ENCODE measurements around the gene ALPK3. TPM values are rescaled to one million over a fixed set of nuclear protein-coding genes. Genes with fewer than 3 reads are reported as not detected.

ALPK3 gene
- total RNA-seq, 1 experiment from 2014 or later: 2.0 TPM

DNA sequence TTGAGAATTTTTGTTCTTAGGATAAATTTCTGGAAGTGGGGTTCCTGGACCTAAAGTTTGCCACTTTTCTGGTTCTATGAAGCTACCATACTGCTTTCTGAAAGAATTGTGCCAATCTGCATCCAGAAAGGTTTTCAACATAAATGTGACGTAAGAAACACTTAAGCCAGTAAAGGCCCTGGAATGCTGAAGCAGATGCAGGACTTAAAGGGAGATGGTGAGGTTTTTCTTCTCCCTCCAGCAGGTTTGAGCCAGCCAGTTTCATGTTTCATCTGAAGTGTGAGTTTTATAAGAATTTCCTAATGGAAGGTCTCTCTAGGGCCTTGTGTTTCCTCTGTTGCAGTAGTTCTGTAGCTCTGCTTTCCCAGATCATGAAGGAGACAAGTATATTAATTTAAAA lies 35.7 kb upstream of the ALPK3 start:
- peaks cover 14 to 24% of the 10 kb centered on the region in 2 experiments; a peak in 3 of 4 replicates for H3K36me3 ChIP-seq (ENCODE audit: control insufficient read depth in 1 of 2, insufficient read depth in 2 of 2, low read length in 2 of 2)
- H3K4me1 ChIP-seq (ENCODE audit: control insufficient read depth in 1 of 2, insufficient read depth in 2 of 2, low read length in 2 of 2): no peaks in the 10 kb centered on the region
- no peak for TF ChIP-seq JUND (IDR thresholded peaks at IDR 0.05)
- no peak for TF ChIP-seq RAD21 (IDR thresholded peaks at IDR 0.05; ENCODE audit: low read depth)
- TF ChIP-seq MAX (IDR thresholded peaks at IDR 0.05): no peak
- TF ChIP-seq ZFX (IDR thresholded peaks at IDR 0.05): no peak
- TF ChIP-seq CTCF (IDR thresholded peaks at IDR 0.05 in 2 of 3, conservative IDR thresholded peaks at IDR 0.05 in 1 of 3; ENCODE audit: borderline replicate concordance in 1 of 3, insufficient read depth in 1 of 3, low read depth in 2 of 3, low read length in 2 of 3): no peak
- TF ChIP-seq CEBPB (IDR thresholded peaks at IDR 0.05; ENCODE audit: low read depth): no peak
- no peak for TF ChIP-seq EZH2phosphoT487 (IDR thresholded peaks at IDR 0.05; ENCODE audit: borderline replicate concordance)
- TF ChIP-seq, protein P1, sequence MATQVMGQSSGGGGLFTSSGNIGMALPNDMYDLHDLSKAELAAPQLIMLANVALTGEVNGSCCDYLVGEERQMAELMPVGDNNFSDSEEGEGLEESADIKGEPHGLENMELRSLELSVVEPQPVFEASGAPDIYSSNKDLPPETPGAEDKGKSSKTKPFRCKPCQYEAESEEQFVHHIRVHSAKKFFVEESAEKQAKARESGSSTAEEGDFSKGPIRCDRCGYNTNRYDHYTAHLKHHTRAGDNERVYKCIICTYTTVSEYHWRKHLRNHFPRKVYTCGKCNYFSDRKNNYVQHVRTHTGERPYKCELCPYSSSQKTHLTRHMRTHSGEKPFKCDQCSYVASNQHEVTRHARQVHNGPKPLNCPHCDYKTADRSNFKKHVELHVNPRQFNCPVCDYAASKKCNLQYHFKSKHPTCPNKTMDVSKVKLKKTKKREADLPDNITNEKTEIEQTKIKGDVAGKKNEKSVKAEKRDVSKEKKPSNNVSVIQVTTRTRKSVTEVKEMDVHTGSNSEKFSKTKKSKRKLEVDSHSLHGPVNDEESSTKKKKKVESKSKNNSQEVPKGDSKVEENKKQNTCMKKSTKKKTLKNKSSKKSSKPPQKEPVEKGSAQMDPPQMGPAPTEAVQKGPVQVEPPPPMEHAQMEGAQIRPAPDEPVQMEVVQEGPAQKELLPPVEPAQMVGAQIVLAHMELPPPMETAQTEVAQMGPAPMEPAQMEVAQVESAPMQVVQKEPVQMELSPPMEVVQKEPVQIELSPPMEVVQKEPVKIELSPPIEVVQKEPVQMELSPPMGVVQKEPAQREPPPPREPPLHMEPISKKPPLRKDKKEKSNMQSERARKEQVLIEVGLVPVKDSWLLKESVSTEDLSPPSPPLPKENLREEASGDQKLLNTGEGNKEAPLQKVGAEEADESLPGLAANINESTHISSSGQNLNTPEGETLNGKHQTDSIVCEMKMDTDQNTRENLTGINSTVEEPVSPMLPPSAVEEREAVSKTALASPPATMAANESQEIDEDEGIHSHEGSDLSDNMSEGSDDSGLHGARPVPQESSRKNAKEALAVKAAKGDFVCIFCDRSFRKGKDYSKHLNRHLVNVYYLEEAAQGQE (IDR thresholded peaks at IDR 0.05; ENCODE audit: low read depth): no peak
- no peak for TF ChIP-seq ZBTB33 (IDR thresholded peaks at IDR 0.05; ENCODE audit: extremely low read depth, insufficient replicate concordance, low read length)
- TF ChIP-seq SIN3A (IDR thresholded peaks at IDR 0.05; ENCODE audit: low read depth): no peak
- TF ChIP-seq EGR1 (IDR thresholded peaks at IDR 0.05; ENCODE audit: low read depth): no peak
- TF ChIP-seq, protein P2, sequence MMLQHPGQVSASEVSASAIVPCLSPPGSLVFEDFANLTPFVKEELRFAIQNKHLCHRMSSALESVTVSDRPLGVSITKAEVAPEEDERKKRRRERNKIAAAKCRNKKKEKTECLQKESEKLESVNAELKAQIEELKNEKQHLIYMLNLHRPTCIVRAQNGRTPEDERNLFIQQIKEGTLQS (IDR thresholded peaks at IDR 0.05): no peak
- no peak for TF ChIP-seq ZNF274 (IDR thresholded peaks at IDR 0.05; ENCODE audit: low read depth, low read length)
- TF ChIP-seq ELF1 (IDR thresholded peaks at IDR 0.05; ENCODE audit: borderline replicate concordance, low read depth): no peak
- no peak for TF ChIP-seq SRF (IDR thresholded peaks at IDR 0.05; ENCODE audit: low read depth)
- no peak for TF ChIP-seq TCF7L2 (IDR thresholded peaks at IDR 0.05; ENCODE audit: borderline replicate concordance, extremely low read depth, insufficient read depth, insufficient read length)
- no peak for TF ChIP-seq POLR2A (IDR thresholded peaks at IDR 0.05; ENCODE audit: borderline replicate concordance, extremely low read depth, insufficient read depth, insufficient read length)
- no peak for DNase-seq (ENCODE audit: low read depth, low spot score)
- no peak overlapping the region for H3K4me3 ChIP-seq (replicated peaks in 1 of 2; ENCODE audit: low read depth in 1 of 2, low read length in 2 of 2)
- ChIA-PET CTCF (no interaction called here), RAD21 (ENCODE audit: low non-redundant PET in 1 of 2, low total read pairs in 2 of 2, uncharacterized antibody in 2 of 2, unreplicated experiment in 2 of 2) (no interaction called here), POLR2A (no interaction called here)
- no TSS peak for BruUV-seq (replicated peaks)
- no peak for ATAC-seq
- no peak overlapping the region for H2AFZ ChIP-seq (ENCODE audit: low read depth, low read length, poor library complexity, severe bottlenecking)
- H3K9me3 ChIP-seq (ENCODE audit: control insufficient read depth in 1 of 2, insufficient read depth in 1 of 2, low read depth in 1 of 2, low read length in 2 of 2): no peaks in the 10 kb centered on the region
- intact Hi-C loops (cut with micrococcal nuclease): no loop called here
- H3K27me3 ChIP-seq (ENCODE audit: insufficient read depth, low read length): no peaks in the 10 kb centered on the region
- no peak overlapping the region for H3K27ac ChIP-seq (ENCODE audit: low read depth, low read length)
- H4K20me1 ChIP-seq (ENCODE audit: insufficient read depth): no peaks in the 10 kb centered on the region
- H3K9me2 ChIP-seq (ENCODE audit: insufficient read depth): no peaks in the 10 kb centered on the region
- no peak overlapping the region for H3K9ac ChIP-seq (ENCODE audit: low read length)
- peaks cover 49% of the 10 kb centered on the region for H3K79me2 ChIP-seq (ENCODE audit: insufficient read depth, low read length)
- H3K4me2 ChIP-seq (ENCODE audit: low read length): no peak overlapping the region
